Stimulated activated memory B cell treated with anti-CD40 and anti-IgM and Interleukin-4, amounts not matched to agents 10 μg/mL and 1 μg/mL and 100 μg/mL, for 72 hours (primary cell): ENCODE measurements around the gene USP14.

Experiments used
- ATAC-seq: fragments of 150-1000 bp; cut with Tn5 transposase; 2 replicates; pipeline ENCODE4 v1.10.0; 2021
- H3K27ac Mint-ChIP-seq: one replicate; pipeline ENCODE4 v1.8.0; 2022; ENCODE audit warnings: mild to moderate bottlenecking, mixed read lengths
- H3K27me3 Mint-ChIP-seq: one replicate; pipeline ENCODE4 v1.8.0; 2022; ENCODE audit warnings: mixed read lengths
- H3K36me3 Mint-ChIP-seq: one replicate; pipeline ENCODE4 v1.8.0; 2022; ENCODE audit warnings: mixed read lengths
- H3K4me1 Mint-ChIP-seq: one replicate; pipeline ENCODE4 v1.8.0; 2022; ENCODE audit warnings: mixed read lengths
- H3K4me3 Mint-ChIP-seq: one replicate; pipeline ENCODE4 v1.8.0; 2022; ENCODE audit warnings: mild to moderate bottlenecking, moderate library complexity, mixed read lengths
- H3K9me3 Mint-ChIP-seq: one replicate; pipeline ENCODE4 v1.8.0; 2022; ENCODE audit warnings: mixed read lengths

USP14 gene

DNA sequence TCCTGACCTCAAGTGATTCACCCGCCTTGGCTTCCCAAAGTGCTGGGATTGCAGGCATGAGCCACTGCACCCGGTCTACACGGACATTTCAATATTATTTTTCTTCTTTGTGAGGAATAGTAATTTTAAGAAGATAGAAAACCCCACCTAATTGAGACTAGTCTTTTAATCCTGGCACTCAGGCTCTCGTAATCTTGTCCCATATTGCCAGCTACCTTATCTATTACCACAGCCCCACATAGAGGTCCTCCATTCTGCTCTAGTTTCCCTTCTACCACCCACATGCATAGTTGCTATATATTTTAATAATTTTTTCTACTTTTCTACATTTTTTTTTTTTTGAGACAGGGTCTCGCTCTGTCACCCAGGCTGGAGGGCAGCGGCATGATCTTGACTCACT lies 9.5 kb upstream of the USP14 start:
- Mint-ChIP-seq H3K4me1 (no peaks in the 10 kb centered on the region), H3K27me3 (peaks cover 16% of the 10 kb centered on the region), H3K27ac (no peak overlapping the region), H3K4me3 (no peak overlapping the region), H3K36me3 (no peaks in the 10 kb centered on the region), H3K9me3 (no peaks in the 10 kb centered on the region)
- ATAC-seq, result no peak

- H3K27me3 Mint-ChIP-seq, result peaks cover 15% of the 10 kb centered on the region
- H3K36me3 Mint-ChIP-seq, result no peaks in the 10 kb centered on the region
- no peak for ATAC-seq
- peaks cover 4% of the 10 kb centered on the region for H3K4me1 Mint-ChIP-seq
- no peak overlapping the region for H3K27ac Mint-ChIP-seq
- no peaks in the 10 kb centered on the region for H3K9me3 Mint-ChIP-seq
- H3K4me3 Mint-ChIP-seq, result no peak overlapping the region
Measured at GRCh38 chr18:154151-154550, 4.2 kb upstream of the USP14 start.

DNA sequence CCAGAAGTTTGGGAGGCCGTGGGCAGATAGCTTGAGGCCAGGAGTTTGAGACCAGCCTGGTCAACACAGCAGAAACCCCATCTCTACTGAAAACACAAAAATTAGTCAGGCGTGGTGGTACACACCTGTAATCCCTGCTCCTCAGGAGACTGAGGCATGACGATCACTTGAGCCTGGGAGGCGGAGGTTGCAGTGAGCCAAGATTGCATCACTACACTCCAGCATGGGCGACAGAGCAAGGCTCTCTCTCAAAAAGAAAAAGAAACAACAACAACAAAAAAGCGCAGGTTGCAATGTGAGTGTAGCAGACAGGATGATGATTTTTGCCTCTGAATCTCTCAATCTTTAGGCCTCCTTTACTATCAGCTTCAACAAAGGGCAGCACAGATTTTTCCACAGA lies 2.7 kb upstream of the USP14 start:
- no peaks in the 10 kb centered on the region for H3K9me3 Mint-ChIP-seq
- ATAC-seq, result no peak
- H3K4me3 Mint-ChIP-seq, result no peak overlapping the region
- peaks cover 20% of the 10 kb centered on the region for H3K4me1 Mint-ChIP-seq
- H3K27me3 Mint-ChIP-seq, result no peaks in the 10 kb centered on the region
- H3K36me3 Mint-ChIP-seq, result no peaks in the 10 kb centered on the region
- no peak overlapping the region for H3K27ac Mint-ChIP-seq

- peaks cover 29% of the 10 kb centered on the region for H3K4me1 Mint-ChIP-seq
- ATAC-seq, result no peak
- H3K36me3 Mint-ChIP-seq, result no peaks in the 10 kb centered on the region
- H3K27ac Mint-ChIP-seq, result no peak overlapping the region
- no peaks in the 10 kb centered on the region for H3K27me3 Mint-ChIP-seq
- H3K4me3 Mint-ChIP-seq, result no peak overlapping the region
- H3K9me3 Mint-ChIP-seq, result no peaks in the 10 kb centered on the region
Measured at GRCh38 chr18:156514-157230, 1.7 kb upstream of the USP14 start.

DNA sequence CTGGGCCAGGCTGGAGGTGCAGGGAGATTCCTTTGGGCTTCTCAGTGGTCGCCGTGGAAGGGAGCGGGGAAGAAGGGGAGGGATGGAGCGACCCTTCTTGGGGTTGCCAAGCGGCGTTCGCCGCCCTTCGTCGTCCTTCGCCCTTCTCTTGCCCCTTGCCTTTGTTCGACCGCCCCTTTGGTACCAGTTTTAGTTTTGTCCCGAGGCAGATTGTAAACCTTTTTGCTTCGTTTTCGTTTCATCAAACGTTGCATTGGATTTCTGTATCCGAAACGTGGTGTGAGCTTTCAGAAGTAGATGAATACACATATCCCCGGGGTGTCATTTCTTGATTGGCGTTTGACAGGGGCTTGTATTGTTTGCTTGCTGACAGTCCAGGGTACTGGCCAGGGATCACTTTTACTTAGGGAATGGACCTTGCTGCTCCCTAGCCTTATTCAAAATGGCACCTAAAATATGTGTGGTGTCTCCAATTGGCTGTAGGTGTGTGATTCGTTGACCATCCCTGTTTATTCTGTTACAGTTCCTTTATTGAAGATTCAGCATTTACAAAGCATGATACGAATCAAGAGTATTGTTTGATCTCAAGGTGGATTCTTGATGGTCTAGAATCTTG lies 788 bp downstream of the USP14 start:
- peak overlapping the region; percentile 94 for H3K4me3 Mint-ChIP-seq
- ATAC-seq, result no peak
- H3K4me1 Mint-ChIP-seq, result peaks cover 39% of the 10 kb centered on the region

DNA sequence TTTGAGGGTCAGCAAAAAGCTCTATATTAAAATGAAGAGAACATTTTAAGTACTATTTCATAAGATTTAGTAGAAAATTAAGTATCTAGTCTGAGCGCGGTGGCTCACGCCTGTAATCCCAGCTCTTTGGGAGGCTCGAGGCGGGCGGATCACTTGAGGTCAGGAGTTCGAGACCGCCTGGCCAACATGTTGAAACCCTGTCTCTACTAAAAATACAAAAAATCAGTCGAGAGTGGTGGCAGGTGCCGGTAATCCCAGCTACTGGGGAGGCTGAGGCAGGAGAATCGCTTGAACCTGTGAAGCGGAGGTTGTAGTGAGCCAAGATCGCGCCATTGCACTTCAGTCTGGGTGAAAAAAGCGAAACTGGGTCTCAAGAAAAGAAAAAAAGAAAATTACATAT lies 1.6 kb downstream of the USP14 start:
- no peak for ATAC-seq
- peak overlapping the region; percentile 94 for H3K4me3 Mint-ChIP-seq
- no peaks in the 10 kb centered on the region for H3K9me3 Mint-ChIP-seq
- no peaks in the 10 kb centered on the region for H3K27me3 Mint-ChIP-seq
- H3K4me1 Mint-ChIP-seq, result peaks cover 39% of the 10 kb centered on the region
- H3K27ac Mint-ChIP-seq, result peak overlapping the region; percentile 90
- no peaks in the 10 kb centered on the region for H3K36me3 Mint-ChIP-seq

More for the DNA sequence above, 788 bp downstream of the USP14 start:
- peak overlapping the region; percentile 90 for H3K27ac Mint-ChIP-seq
- no peaks in the 10 kb centered on the region for H3K9me3 Mint-ChIP-seq
- H3K36me3 Mint-ChIP-seq, result no peaks in the 10 kb centered on the region
- no peaks in the 10 kb centered on the region for H3K27me3 Mint-ChIP-seq

DNA sequence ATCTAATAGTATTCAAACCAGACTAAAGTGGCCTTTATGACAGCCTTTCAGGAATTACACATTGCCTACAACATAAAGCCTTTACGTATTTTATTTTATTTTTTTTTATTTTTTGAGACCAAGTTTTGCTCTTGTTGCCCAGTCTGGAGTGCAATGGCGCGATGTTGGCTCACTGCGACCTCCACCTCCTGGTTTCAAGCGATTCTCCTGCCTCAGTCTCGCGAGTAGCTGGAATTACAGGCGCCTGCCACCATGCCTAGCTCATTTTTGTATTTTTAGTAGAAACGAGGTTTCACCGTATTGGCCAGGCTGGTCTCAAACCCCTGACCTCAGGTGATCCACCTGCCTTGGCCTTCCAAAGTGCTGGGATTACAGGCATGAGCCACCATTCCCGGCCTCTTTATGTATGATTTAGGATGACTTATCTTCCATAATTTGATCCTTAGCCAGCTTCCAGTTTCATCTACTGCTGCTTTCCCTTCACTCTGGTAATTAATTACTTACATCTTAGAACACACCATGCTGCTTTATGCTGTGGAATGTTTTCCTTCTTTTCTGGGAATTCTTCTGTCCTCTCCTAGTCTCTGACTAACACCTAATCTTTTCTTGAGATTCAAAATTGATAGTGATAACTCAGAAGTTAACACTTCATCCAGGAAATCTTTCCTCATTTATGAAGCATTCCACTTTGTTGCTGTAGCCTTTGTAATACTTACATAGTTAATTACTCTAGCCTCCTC lies 2.6 kb downstream of the USP14 start:
- no peak overlapping the region for H3K27ac Mint-ChIP-seq
- H3K4me1 Mint-ChIP-seq, result peaks cover 39% of the 10 kb centered on the region
- H3K4me3 Mint-ChIP-seq, result no peak overlapping the region

DNA sequence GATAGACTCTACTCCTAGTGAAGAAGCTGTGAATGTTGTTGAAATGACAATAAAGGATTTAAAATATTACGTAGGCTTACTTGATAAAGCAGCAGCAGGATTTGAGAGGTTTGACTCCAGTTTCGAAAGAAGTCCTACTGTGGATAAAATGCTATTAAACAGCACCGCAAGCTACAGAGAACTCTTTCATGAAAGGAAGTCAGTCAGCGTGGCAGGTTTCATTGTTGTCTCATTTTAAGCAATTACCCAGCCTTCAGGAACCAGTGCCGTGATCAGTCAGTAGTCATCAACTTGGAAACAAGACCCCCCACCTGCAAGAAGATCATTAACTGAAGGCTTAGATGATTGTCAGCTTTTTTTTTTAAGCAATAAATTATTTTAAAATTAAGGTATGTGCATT lies 14.0 kb downstream of the USP14 start:
- H3K9me3 Mint-ChIP-seq, result no peaks in the 10 kb centered on the region
- peaks cover 11% of the 10 kb centered on the region for H3K4me1 Mint-ChIP-seq
- ATAC-seq, result no peak
- H3K36me3 Mint-ChIP-seq, result peaks cover 65% of the 10 kb centered on the region
- no peak overlapping the region for H3K27ac Mint-ChIP-seq
- H3K4me3 Mint-ChIP-seq, result no peak overlapping the region
- H3K27me3 Mint-ChIP-seq, result no peaks in the 10 kb centered on the region

More for the DNA sequence above, 2.6 kb downstream of the USP14 start:
- Mint-ChIP-seq H3K27me3 (no peaks in the 10 kb centered on the region), H3K9me3 (no peaks in the 10 kb centered on the region), H3K36me3 (no peaks in the 10 kb centered on the region)
- ATAC-seq, result no peak

DNA sequence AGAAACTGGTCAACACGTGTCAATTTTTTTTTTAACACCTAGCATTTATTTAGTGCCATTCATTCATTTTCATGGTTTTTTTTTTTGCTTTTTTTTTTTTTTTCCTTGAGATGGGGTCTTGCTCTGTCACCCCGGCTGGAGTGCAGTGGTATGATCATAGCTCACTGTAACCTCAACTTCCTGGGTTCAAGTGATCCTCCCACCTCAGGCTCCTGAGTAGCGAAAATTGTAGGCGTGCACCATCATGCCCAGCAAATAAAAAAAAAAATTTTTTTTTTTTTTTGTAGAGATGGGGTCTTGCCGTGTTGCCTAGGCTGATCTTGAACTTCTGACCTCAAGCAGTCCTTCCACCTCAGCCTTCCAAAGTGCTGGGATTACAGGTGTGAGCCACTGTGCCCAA lies 21.1 kb downstream of the USP14 start:
- no peak for ATAC-seq
- Mint-ChIP-seq H3K9me3 (no peaks in the 10 kb centered on the region), H3K36me3 (peaks cover 45% of the 10 kb centered on the region), H3K4me1 (peaks cover 16% of the 10 kb centered on the region), H3K4me3 (no peak overlapping the region), H3K27me3 (no peaks in the 10 kb centered on the region), H3K27ac (no peak overlapping the region)

DNA sequence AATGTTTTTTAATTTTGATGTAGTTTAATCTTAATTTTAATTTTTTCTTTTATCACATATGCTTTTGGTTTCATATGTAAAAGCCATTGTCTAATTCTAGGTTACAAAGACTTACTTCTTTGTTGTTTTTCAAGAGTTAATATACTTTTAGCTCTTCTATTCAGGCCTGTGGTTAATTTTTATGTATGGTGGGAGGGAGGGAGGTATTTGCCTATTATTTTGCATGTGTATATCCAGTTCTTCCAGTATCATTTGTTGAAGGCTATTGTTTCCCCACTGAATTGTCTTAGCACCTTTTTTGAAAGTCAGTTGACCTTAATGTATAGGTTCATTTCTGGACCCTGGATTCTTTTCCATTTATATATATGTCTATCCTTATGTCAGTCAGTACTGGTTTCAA lies 23.4 kb downstream of the USP14 start:
- peaks cover 6% of the 10 kb centered on the region for H3K4me1 Mint-ChIP-seq
- no peak overlapping the region for H3K27ac Mint-ChIP-seq
- no peaks in the 10 kb centered on the region for H3K27me3 Mint-ChIP-seq
- no peaks in the 10 kb centered on the region for H3K9me3 Mint-ChIP-seq
- ATAC-seq, result no peak
- H3K4me3 Mint-ChIP-seq, result no peak overlapping the region
- peaks cover 35% of the 10 kb centered on the region for H3K36me3 Mint-ChIP-seq

GRCh38 chr18:183769-184168 lies 25.4 kb downstream of the USP14 start:
- Mint-ChIP-seq H3K36me3 (peaks cover 40% of the 10 kb centered on the region), H3K9me3 (no peaks in the 10 kb centered on the region), H3K4me1 (peaks cover 11% of the 10 kb centered on the region), H3K27me3 (no peaks in the 10 kb centered on the region), H3K27ac (no peak overlapping the region), H3K4me3 (no peak overlapping the region)
- ATAC-seq, result no peak

GRCh38 chr18:189254-189653 lies 30.9 kb downstream of the USP14 start:
- H3K4me3 Mint-ChIP-seq, result no peak overlapping the region
- no peaks in the 10 kb centered on the region for H3K9me3 Mint-ChIP-seq
- peaks cover 15% of the 10 kb centered on the region for H3K36me3 Mint-ChIP-seq
- peaks cover 21% of the 10 kb centered on the region for H3K4me1 Mint-ChIP-seq
- no peaks in the 10 kb centered on the region for H3K27me3 Mint-ChIP-seq
- ATAC-seq, result no peak
- no peak overlapping the region for H3K27ac Mint-ChIP-seq

GRCh38 chr18:191725-192124 lies 33.4 kb downstream of the USP14 start:
- H3K36me3 Mint-ChIP-seq, result peaks cover 25% of the 10 kb centered on the region
- ATAC-seq, result no peak
- H3K27me3 Mint-ChIP-seq, result no peaks in the 10 kb centered on the region
- no peaks in the 10 kb centered on the region for H3K9me3 Mint-ChIP-seq
- no peak overlapping the region for H3K4me3 Mint-ChIP-seq
- H3K27ac Mint-ChIP-seq, result no peak overlapping the region
- peaks cover 21% of the 10 kb centered on the region for H3K4me1 Mint-ChIP-seq

GRCh38 chr18:192801-193200 lies 34.4 kb downstream of the USP14 start:
- H3K4me1 Mint-ChIP-seq, result peaks cover 15% of the 10 kb centered on the region
- ATAC-seq, result no peak
- no peaks in the 10 kb centered on the region for H3K9me3 Mint-ChIP-seq
- no peak overlapping the region for H3K4me3 Mint-ChIP-seq
- no peak overlapping the region for H3K27ac Mint-ChIP-seq
- H3K36me3 Mint-ChIP-seq, result peaks cover 27% of the 10 kb centered on the region
- no peaks in the 10 kb centered on the region for H3K27me3 Mint-ChIP-seq

GRCh38 chr18:195651-196050 lies 37.3 kb downstream of the USP14 start:
- no peaks in the 10 kb centered on the region for H3K27me3 Mint-ChIP-seq
- H3K9me3 Mint-ChIP-seq, result no peaks in the 10 kb centered on the region
- no peak overlapping the region for H3K27ac Mint-ChIP-seq
- peaks cover 33% of the 10 kb centered on the region for H3K36me3 Mint-ChIP-seq
- H3K4me3 Mint-ChIP-seq, result no peak overlapping the region
- H3K4me1 Mint-ChIP-seq, result peaks cover 10% of the 10 kb centered on the region
- no peak for ATAC-seq

DNA sequence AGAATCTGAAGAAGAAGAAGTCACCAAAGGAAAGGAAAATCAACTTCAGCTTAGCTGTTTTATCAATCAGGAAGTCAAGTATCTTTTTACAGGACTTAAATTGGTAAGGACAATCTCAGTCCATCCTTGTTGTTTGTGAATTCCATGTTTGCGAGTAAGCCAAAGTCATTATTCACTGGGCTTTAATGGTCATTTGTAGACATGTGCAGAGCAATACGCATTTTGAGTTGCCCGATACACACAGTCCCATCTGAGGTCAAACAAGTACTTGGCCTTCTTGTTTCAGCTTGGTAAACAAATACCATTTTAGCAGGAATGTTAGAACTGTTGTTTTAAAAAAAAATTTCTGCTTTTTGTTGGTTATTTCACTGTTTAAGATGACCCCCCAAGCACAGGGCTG lies 40.9 kb downstream of the USP14 start:
- H3K27ac Mint-ChIP-seq, result no peak overlapping the region
- no peak overlapping the region for H3K4me3 Mint-ChIP-seq
- no peaks in the 10 kb centered on the region for H3K4me1 Mint-ChIP-seq
- no peaks in the 10 kb centered on the region for H3K9me3 Mint-ChIP-seq
- ATAC-seq, result no peak
- H3K36me3 Mint-ChIP-seq, result peaks cover 37% of the 10 kb centered on the region
- H3K27me3 Mint-ChIP-seq, result no peaks in the 10 kb centered on the region
